Measurements from ENCODE around the gene ARHGEF3. TPM values are rescaled to one million over a fixed set of nuclear protein-coding genes. Genes with fewer than 3 reads are reported as not detected.

Gene ARHGEF3
- total and polyA plus RNA-seq, 4 donors = 10.4 to 40.9 (median 21.0) TPM

GRCh38 chr3:56812754-56813652 is 11.3 kb upstream of the ARHGEF3 start:
- DNase-seq (no peak), ATAC-seq (ENCODE audit: insufficient read depth, low FRiP score) (no peak)
- no peaks in the 10 kb centered on the region for H3K36me3 ChIP-seq (ENCODE audit: control insufficient read depth in 4 of 4, insufficient read depth in 4 of 4, low read length in 4 of 4)
- no peaks in the 10 kb centered on the region for H3K27me3 ChIP-seq (ENCODE audit: control insufficient read depth in 3 of 3, insufficient read depth in 3 of 3, low read length in 2 of 3)
- no peak overlapping the region for H3K27ac ChIP-seq (ENCODE audit: low read depth in 1 of 2, low read length in 1 of 2)
- peaks cover 3 to 17% (median 8%) of the 10 kb centered on the region in 5 donors for H3K4me1 ChIP-seq (ENCODE audit: control insufficient read depth in 5 of 5, insufficient read depth in 5 of 5, low read length in 5 of 5)
- H3K9me3 ChIP-seq (ENCODE audit: control insufficient read depth in 4 of 4, insufficient read depth in 3 of 4, low read length in 3 of 4) = no peaks in the 10 kb centered on the region
- WGBS, 2 donors = 55 to 60% methylated on average over 2 of the region's 2 CpGs
- no peak overlapping the region for H3K9ac ChIP-seq (ENCODE audit: insufficient read depth in 1 of 2, low read length in 2 of 2)
- no peak for TF ChIP-seq CTCF (IDR thresholded peaks at IDR 0.05; ENCODE audit: control extremely low read depth, extremely low read depth)
- no peak overlapping the region for H3K4me3 ChIP-seq

GRCh38 chr3:56811546-56812202 is 9.9 kb upstream of the ARHGEF3 start:
- WGBS, 2 donors = 82 to 91% methylated on average over 5 of the region's 5 CpGs

GRCh38 chr3:56810577-56811545 is 9.1 kb upstream of the ARHGEF3 start:
- Histone ChIP-seq H3K9me3 (ENCODE audit: control insufficient read depth in 4 of 4, insufficient read depth in 3 of 4, low read length in 3 of 4) (no peaks in the 10 kb centered on the region), H3K36me3 (ENCODE audit: control insufficient read depth in 4 of 4, insufficient read depth in 4 of 4, low read length in 4 of 4) (no peaks in the 10 kb centered on the region), H3K4me1 (ENCODE audit: control insufficient read depth in 5 of 5, insufficient read depth in 5 of 5, low read length in 5 of 5) (peaks cover 3 to 22% (median 14%) of the 10 kb centered on the region in 5 donors), H3K27ac (ENCODE audit: low read depth in 1 of 2, low read length in 1 of 2) (no peak overlapping the region), H3K9ac (ENCODE audit: insufficient read depth in 1 of 2, low read length in 2 of 2) (peak overlapping the region in 1 of 2 donors; percentile 32), H3K27me3 (ENCODE audit: control insufficient read depth in 3 of 3, insufficient read depth in 3 of 3, low read length in 2 of 3) (no peaks in the 10 kb centered on the region), H3K4me3 (no peak overlapping the region)
- no peak for TF ChIP-seq CTCF (IDR thresholded peaks at IDR 0.05; ENCODE audit: control extremely low read depth, extremely low read depth)
- no peak for ATAC-seq (ENCODE audit: insufficient read depth, low FRiP score)
- WGBS, 2 donors = 74 to 79% methylated on average over 6 of the region's 6 CpGs
- peak; percentile 40 to 64 (median 42) for DNase-seq

More at GRCh38 chr3:56811546-56812202, 9.9 kb upstream of the ARHGEF3 start:
- no peak for DNase-seq
- H3K36me3 ChIP-seq (ENCODE audit: control insufficient read depth in 4 of 4, insufficient read depth in 4 of 4, low read length in 4 of 4) = no peaks in the 10 kb centered on the region
- no peak overlapping the region for H3K4me3 ChIP-seq
- H3K4me1 ChIP-seq (ENCODE audit: control insufficient read depth in 5 of 5, insufficient read depth in 5 of 5, low read length in 5 of 5) = peaks cover 3 to 17% (median 8%) of the 10 kb centered on the region in 5 donors
- no peak for TF ChIP-seq CTCF (IDR thresholded peaks at IDR 0.05; ENCODE audit: control extremely low read depth, extremely low read depth)
- H3K9me3 ChIP-seq (ENCODE audit: control insufficient read depth in 4 of 4, insufficient read depth in 3 of 4, low read length in 3 of 4) = no peaks in the 10 kb centered on the region
- peak overlapping the region; percentile 17 to 32 for H3K9ac ChIP-seq (ENCODE audit: insufficient read depth in 1 of 2, low read length in 2 of 2)
- no peaks in the 10 kb centered on the region for H3K27me3 ChIP-seq (ENCODE audit: control insufficient read depth in 3 of 3, insufficient read depth in 3 of 3, low read length in 2 of 3)
- no peak for ATAC-seq (ENCODE audit: insufficient read depth, low FRiP score)
- no peak overlapping the region for H3K27ac ChIP-seq (ENCODE audit: low read depth in 1 of 2, low read length in 1 of 2)

Measured in lung (tissue), 12 donors.